Pancreas (tissue), 10 donors: ENCODE measurements around the gene BABAM2. TPM values are rescaled to one million over a fixed set of nuclear protein-coding genes. Genes with fewer than 3 reads are reported as not detected.

ENCODE experiments used
- ATAC-seq, 4 donors: fragments of 200-7000 bp; cut with Tn5 transposase; one replicate each; pipeline versions ENCODE4 v1.8.0 to v1.9.1; 2020; ENCODE audit warnings: mild to moderate bottlenecking in 4 of 4, moderate library complexity in 4 of 4
- DNase-seq, 6 donors: peaks; one replicate each; pipeline ENCODE4 v3.0.0-alpha.2; 2020
- FAIRE-seq: peaks from 2 replicates; lab custom pipeline; 2012; peaks lifted over from hg19 to GRCh38; lab: Jason Lieb, UNC
- H3K27ac ChIP-seq, 4 donors: fragments of 200-600 bp; sonication (generic); 1 replicate in 3 of 4; 2 replicates in 1 of 4; pipeline versions ENCODE4 v1.5.0 to v1.8.0; 2020
- H3K27me3 ChIP-seq, 4 donors: fragments of 200-600 bp; one replicate each; pipeline ENCODE4 v1.8.0; 2021
- H3K36me3 ChIP-seq, 3 donors: fragments of 200-600 bp; sonication (generic) in 1 of 3; one replicate each; pipeline versions ENCODE4 v1.5.0 to v1.8.0; 2020 to 2021
- H3K4me1 ChIP-seq, 3 donors: fragments of 200-600 bp; one replicate each; pipeline ENCODE4 v1.8.0; 2021
- H3K4me3 ChIP-seq, 4 donors: fragments of 200-600 bp; sonication (generic) in 2 of 4; one replicate each; pipeline versions ENCODE4 v1.5.0 to v1.8.0; 2020 to 2021
- H3K9me3 ChIP-seq, 4 donors: fragments of 200-600 bp; one replicate each; pipeline ENCODE4 v1.8.0; 2021
- WGBS, 2 donors: extraction: QIAGEN DNeasy Blood & Tissue Kit; methylation state at CpG; one replicate each; pipeline ENCODE4 v1.1.7; 2013; 5-methylcytosine and 5-hydroxymethylcytosine counted together
- intact Hi-C, 3 donors: fragments of 100-400 bp; cut with DNase I; formaldehyde crosslinking; loops; one replicate each; pipeline versions ENCODE4 v1.11.1 to v1.14.2; 2022
- polyA plus RNA-seq, 2 donors: library from polyadenylated mRNA; stranded (reverse); fragments of 200-250 nt; gene quantifications; one replicate each; pipeline ENCODE4 v1.2.3, GENCODE V29; 2013
- total RNA-seq, 6 donors: library from RNA; stranded (reverse); fragmentation: NEBNext Ultra II Directional in 4 of 6; extraction: Animal tissue kit (Norgen Biotek cat#: 25700) in 4 of 6; gene quantifications; one replicate each; pipeline versions ENCODE4 v1.2.1 to v1.2.4, GENCODE V29; 2021 to 2023
- TF ChIP-seq, protein P1 (sequence below), 4 donors: fragments of 200-600 bp; sonication (generic) in 3 of 4; IDR thresholded peaks; one replicate each; pipeline versions ENCODE4 v1.5.0 to v1.8.0; 2021; ENCODE audit warnings: antibody characterized with exemption in 4 of 4
- donor health status: healthy with polysubstance abuse.
- donor health status: DM: no; HTN: no; CAD: no; lungs with moderate emphysema.
- donor health status: DM: no; HTN: no; CAD: no.
- donor health status: control.
- donor health status: control.
- donor health status: Bipolar disorder and iron deficiency.
- donor health status: DM: yes; HTN: yes; CAD: no.
- donor health status: DM: no; HTN: no; CAD: no.
- donor health status: DM: no; HTN: no; CAD: no.
- donor health status: DM: yes; HTN: yes; CAD: no.

Gene BABAM2
- total and polyA plus RNA-seq, 8 donors: 9.4 to 21.3 (median 15.6) TPM

DNA sequence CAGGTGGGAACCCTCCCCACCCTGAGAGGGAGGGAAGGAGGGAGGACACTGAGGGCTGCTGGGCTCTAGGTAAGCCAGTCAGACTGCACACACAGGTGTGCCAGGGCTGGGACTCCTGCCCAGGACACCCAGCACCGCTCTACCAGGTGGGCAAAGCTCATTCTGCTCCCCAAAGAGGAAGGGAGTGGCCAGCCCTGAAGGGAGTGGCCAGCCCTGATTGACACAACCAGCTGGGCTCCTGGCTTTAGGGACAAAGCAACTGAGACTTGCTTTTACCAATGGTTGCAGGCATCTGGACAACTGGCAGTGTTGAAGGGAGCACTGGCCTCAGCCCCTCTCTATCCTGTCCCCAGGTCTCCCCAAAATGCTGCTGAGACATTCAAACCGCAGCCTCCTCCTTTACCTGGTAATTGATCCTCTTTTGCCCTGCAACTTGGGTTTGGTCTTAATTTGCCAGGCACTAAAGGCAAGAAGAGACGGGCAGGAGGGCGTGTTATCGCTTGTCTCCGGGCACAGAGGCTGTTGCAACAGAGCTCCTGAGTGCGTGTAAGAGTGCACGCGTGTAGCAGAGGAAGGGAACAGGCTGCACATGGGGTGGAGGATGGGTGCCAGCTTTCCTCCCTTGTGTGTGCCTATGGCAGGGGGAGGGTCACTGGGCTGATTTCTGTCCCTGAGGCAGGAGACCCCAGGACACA lies 487.6 kb downstream of the BABAM2 start:
- intact Hi-C loops: loop anchor here in 1 of 3 donors (5.0 kb wide), 1 partner anchor 126 kb away; no protein-coding TSS in a partner anchor
- H3K27me3 ChIP-seq: no peaks in the 10 kb centered on the region
- WGBS, 2 donors: 70 to 75% methylated on average over 8 to 9 of the region's 9 CpGs
- no peak for FAIRE-seq
- TF ChIP-seq, protein P1, sequence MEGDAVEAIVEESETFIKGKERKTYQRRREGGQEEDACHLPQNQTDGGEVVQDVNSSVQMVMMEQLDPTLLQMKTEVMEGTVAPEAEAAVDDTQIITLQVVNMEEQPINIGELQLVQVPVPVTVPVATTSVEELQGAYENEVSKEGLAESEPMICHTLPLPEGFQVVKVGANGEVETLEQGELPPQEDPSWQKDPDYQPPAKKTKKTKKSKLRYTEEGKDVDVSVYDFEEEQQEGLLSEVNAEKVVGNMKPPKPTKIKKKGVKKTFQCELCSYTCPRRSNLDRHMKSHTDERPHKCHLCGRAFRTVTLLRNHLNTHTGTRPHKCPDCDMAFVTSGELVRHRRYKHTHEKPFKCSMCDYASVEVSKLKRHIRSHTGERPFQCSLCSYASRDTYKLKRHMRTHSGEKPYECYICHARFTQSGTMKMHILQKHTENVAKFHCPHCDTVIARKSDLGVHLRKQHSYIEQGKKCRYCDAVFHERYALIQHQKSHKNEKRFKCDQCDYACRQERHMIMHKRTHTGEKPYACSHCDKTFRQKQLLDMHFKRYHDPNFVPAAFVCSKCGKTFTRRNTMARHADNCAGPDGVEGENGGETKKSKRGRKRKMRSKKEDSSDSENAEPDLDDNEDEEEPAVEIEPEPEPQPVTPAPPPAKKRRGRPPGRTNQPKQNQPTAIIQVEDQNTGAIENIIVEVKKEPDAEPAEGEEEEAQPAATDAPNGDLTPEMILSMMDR (IDR thresholded peaks at IDR 0.05): no peak
- H3K27ac ChIP-seq: no peak overlapping the region
- DNase-seq: peak in 4 of 6 donors; percentile 60 to 70 (median 68)
- no peak overlapping the region for H3K4me3 ChIP-seq
- H3K36me3 ChIP-seq: no peaks in the 10 kb centered on the region
- peak; percentile 78 to 96 (median 85) for ATAC-seq
- peaks cover 0 to 3% (median 0%) of the 10 kb centered on the region in 3 donors for H3K4me1 ChIP-seq
- no peaks in the 10 kb centered on the region for H3K9me3 ChIP-seq

GRCh38 chr2:28378679-28379584 lies 488.4 kb downstream of the BABAM2 start:
- ATAC-seq: no peak
- no peaks in the 10 kb centered on the region for H3K9me3 ChIP-seq
- no peaks in the 10 kb centered on the region for H3K27me3 ChIP-seq
- H3K4me1 ChIP-seq: peaks cover 0 to 3% (median 0%) of the 10 kb centered on the region in 3 donors
- WGBS, 2 donors: 87 to 92% methylated on average over 16 of the region's 16 CpGs
- no peak for FAIRE-seq
- TF ChIP-seq, protein P1 (IDR thresholded peaks at IDR 0.05): no peak
- H3K4me3 ChIP-seq: no peak overlapping the region
- no peak overlapping the region for H3K27ac ChIP-seq
- intact Hi-C loops: loop anchor here in 1 of 3 donors (5.0 kb wide), 1 partner anchor 127 kb away; no protein-coding TSS in a partner anchor
- H3K36me3 ChIP-seq: no peaks in the 10 kb centered on the region
- DNase-seq: peak in 1 of 6 donors; percentile 42

DNA sequence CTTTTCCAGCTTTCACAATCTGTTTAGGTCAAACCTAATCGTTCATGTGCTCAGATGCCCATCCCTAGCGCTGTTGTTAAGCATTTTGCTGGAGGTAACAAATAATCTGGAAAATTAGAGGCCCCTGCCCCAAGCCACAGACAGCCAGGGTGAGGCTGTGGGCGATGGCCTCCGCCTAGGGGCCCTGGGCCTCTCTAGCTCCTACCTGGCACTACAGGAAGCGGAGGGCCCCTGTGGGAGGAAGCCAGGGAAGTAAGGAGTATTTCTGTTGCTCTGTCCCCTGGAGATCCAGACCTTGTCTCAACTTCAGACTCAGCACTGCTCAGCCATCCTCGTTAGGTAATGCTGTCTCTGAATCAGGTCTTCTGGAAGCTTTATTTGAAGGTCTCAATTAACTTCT lies 489.7 kb downstream of the BABAM2 start:
- Histone ChIP-seq H3K27ac (no peak overlapping the region), H3K27me3 (no peaks in the 10 kb centered on the region), H3K4me3 (no peak overlapping the region), H3K36me3 (no peaks in the 10 kb centered on the region), H3K4me1 (peaks cover 0 to 3% (median 0%) of the 10 kb centered on the region in 3 donors), H3K9me3 (no peaks in the 10 kb centered on the region)
- no peak for DNase-seq
- TF ChIP-seq, protein P1 (IDR thresholded peaks at IDR 0.05): no peak
- 84 to 94% methylated on average over 6 of the region's 6 CpGs for WGBS, 2 donors
- no peak for ATAC-seq
- intact Hi-C loops: no loop called here
- no peak for FAIRE-seq

DNA sequence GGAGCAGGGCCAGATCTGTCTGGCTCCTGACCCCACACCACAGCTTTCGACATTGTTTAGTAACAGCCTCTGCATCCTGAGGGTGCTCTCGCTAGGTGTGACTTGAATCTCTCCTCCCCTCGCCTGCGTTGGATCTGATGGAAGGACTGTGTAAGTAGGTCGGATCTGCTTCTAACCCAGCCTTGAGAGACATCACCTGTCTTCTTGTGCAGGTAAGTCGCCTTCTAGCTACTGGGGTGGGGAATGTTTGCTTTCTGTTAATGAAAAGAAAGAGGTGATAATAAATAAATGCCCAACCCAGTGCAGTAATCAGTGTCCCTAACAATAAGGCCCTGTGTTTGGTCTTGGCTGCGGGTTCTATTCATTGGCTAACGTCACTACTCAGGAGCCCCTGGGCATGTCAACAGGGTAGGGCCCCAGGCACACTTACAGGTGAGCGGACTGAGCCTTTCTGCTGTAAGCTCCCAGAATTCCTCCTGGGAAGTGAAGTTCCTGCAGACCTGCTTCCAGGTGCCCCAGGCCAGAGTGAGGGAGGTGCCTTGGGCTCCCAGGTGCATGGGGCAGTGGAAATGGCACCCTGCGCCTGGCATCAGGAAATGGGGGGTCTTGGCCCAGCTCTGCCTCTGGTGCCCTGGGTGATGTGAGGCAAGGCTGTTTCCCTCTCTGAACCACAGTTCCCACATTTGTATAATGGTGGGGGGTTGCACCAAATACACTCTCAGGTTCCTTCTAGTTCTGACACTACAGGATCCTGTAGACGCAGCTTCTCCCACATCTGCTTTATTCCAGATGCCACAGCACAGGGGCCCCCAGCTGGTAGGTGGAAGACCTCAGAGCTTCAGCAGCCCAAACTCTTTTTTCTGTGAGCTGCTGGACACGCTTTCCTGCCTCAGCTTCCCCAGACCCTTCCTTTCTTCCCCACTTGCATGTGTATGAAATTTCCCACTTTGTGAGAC lies 491.0 kb downstream of the BABAM2 start:
- H3K4me1 ChIP-seq: peaks cover 0 to 3% (median 0%) of the 10 kb centered on the region in 3 donors
- no peaks in the 10 kb centered on the region for H3K27me3 ChIP-seq

More for the DNA sequence above, 491.0 kb downstream of the BABAM2 start:
- FAIRE-seq (no peak), ATAC-seq (peak; percentile 39 to 59 (median 53)), DNase-seq (peak in 1 of 6 donors; percentile 45)
- TF ChIP-seq, protein P1 (IDR thresholded peaks at IDR 0.05): no peak
- Histone ChIP-seq H3K9me3 (no peaks in the 10 kb centered on the region), H3K36me3 (no peaks in the 10 kb centered on the region), H3K27ac (peak overlapping the region in 2 of 4 donors; percentile 28 to 33), H3K4me3 (no peak overlapping the region)
- intact Hi-C loops: no loop called here
- 74 to 75% methylated on average over 12 of the region's 12 CpGs for WGBS, 2 donors
